HK-2 (cell line): ENCODE measurements around the gene ARID1A.
"Not testable (repeated sequence)": the region's sequence is repeated elsewhere in the genome, so short reads cannot be mapped to it uniquely, and the experiment has no call there.

ENCODE experiments used
- DNase-seq: peaks from one replicate; pipeline ENCODE4 v3.0.0-alpha.2; 2018; ENCODE audit not compliant: unreplicated experiment

The ARID1A gene

GRCh38 chr1:26697978-26698849 is 2.4 kb downstream of the ARID1A start:
- DNase-seq = peak; percentile 45

GRCh38 chr1:26700711-26701110 is 4.9 kb downstream of the ARID1A start:
- no peak for DNase-seq

- DNase-seq = no peak
These were observed 5.6 kb downstream of the ARID1A start for GRCh38 chr1:26701266-26701994.

- no peak for DNase-seq
These were observed 6.3 kb downstream of the ARID1A start for GRCh38 chr1:26701995-26702679.

GRCh38 chr1:26702680-26703038 is 6.8 kb downstream of the ARID1A start:
- no peak for DNase-seq

DNA sequence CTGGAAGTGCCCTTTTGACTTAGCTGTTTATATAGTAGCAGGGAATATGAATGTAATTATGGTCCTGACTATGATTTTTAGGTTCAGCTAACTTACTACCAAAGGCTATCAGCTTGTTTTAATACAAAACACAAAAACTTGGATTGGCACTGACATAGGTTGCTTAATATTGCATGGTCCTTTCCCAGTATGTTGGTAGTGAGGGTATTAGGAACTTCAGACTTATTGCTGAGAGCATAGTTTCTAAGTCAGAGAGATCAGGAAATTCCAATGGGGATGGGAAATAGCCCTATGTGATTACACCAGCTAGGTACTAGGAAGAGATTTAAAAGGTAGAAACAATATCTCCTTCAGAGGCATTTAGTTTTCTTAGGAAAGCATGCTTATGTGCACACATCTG is 7.7 kb downstream of the ARID1A start:
- no peak for DNase-seq

GRCh38 chr1:26704629-26705028 is 8.8 kb downstream of the ARID1A start:
- DNase-seq = no peak

DNA sequence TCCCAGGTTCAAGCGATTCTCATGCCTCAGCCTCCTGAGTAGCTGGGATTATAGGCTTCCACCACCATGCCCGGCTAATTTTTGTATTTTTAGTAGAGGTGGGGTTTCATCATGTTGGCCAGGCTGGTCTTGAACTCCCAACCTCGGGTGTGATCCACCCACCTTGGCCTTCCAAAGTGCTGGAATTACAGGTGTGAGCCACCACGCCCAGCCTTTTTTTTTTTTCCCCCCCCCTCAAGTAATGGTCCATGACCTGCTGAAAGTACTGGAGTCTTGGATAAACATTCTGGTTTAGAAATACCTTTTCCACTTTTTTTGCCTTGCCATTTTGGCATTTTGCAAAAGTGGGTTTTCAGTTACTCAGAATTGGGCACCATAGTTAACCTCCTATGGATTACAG is 9.4 kb downstream of the ARID1A start:
- DNase-seq = not testable (repeated sequence)

DNA sequence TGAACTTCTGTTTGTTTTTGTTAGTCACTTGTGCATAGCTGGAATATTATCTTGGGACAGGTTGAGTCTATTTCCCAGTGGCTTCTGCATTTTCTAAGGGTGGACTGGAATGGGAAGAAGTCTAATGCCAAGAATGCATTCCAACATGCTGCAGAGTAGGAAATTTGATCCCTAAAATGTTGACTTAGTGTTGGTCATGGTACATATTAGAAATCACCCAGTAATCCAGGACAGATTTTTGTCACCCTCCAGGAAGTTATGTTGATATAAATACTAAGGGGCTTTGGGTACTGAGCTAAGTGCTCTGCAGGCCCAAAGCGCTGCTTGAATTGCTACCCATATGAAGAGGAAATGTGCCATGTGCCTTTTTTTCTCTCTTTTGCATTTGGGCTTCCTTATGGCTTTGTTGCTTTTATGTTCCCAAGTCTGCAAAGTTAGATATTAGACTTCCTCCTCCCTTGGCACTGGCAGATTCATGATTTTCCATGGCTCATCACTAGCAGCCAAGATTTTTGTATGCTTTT is 10.0 kb downstream of the ARID1A start:
- no peak for DNase-seq

GRCh38 chr1:26706315-26706714 is 10.5 kb downstream of the ARID1A start:
- no peak for DNase-seq

GRCh38 chr1:26710811-26711210 is 15.0 kb downstream of the ARID1A start:
- DNase-seq = no peak

DNA sequence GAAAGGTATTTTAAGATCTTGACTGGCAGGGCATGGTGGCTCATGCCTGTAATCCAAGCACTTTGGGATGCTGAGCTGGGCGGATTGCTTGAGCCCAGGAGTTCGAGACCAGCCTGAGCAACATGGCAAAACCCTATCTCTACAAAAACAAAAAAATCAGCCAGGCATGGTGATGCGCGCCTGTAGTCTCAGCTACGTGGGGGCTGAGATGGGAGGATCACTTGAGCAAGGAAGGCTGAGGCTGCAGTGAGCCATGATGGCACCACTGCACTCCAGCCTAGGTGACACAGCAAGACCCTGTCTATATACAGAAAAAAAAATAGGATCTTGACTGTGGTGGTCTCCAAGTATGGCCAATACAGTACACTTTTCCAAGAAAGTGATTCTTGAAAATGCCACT is 16.0 kb downstream of the ARID1A start:
- DNase-seq = no peak

GRCh38 chr1:26717017-26717491 is 21.2 kb downstream of the ARID1A start:
- no peak for DNase-seq

DNA sequence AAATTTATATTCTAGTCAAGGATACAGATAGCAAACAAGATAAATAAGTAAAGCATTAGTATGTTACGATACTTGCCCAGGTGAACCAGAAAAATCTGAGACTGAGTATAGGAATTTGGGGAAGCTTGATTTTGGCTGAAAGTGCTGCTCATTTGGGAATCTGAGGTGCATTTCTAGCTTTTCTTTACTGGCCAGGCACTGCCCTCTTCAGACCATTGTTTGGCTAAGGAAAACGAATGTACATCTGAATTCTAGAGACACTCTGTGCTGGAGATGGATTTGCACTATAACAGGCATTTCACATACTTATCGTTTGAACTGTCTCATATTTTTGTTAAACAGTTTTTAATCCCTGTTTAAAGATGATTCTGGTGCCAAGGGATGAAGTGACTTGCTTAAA is 23.4 kb downstream of the ARID1A start:
- DNase-seq = no peak

GRCh38 chr1:26721669-26722355 is 26.0 kb downstream of the ARID1A start:
- no peak for DNase-seq

- peak; percentile 80 for DNase-seq
These were observed 27.5 kb downstream of the ARID1A start for GRCh38 chr1:26723013-26723991.

DNA sequence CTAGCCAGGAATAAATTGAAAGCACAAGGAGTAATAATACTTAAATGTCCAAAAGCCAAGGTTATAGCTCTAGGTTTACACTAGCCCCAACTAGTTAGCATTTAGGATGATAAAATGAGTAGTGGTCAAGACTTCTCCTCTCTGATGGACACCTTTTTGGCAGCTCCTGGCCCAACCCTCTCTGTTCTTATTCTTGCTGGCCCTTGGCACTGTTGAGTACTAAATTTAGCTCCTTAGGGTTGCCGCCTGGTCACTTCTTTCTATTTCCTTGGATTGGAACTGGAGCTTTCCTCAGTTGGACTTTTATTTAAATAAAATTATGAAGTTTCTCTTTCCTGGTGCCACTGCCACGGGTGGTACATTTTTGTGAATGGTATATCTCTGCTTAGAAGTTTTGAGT is 28.3 kb downstream of the ARID1A start:
- DNase-seq = no peak

DNA sequence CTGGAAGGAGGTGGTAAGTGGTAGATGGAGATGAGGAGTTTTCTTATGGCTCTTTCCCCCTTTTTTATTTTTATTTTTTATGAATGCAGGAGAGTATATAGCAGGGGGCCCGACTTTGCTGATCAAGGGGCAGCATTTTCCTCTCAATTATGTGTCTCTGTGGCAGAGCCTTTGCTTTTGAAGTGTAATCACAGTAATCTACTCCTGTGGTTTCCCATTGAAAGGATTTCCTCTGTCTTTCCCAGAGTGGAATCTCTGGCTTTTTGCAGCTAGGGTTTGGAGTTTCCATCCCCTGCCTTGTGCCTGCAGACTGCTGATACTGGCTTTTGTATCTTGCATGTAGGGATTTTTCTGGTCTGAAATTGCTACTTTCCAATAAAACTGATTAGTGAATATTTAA is 29.1 kb downstream of the ARID1A start:
- no peak for DNase-seq

- DNase-seq = not testable (repeated sequence)
These were observed 30.1 kb downstream of the ARID1A start for GRCh38 chr1:26725904-26726303.

DNA sequence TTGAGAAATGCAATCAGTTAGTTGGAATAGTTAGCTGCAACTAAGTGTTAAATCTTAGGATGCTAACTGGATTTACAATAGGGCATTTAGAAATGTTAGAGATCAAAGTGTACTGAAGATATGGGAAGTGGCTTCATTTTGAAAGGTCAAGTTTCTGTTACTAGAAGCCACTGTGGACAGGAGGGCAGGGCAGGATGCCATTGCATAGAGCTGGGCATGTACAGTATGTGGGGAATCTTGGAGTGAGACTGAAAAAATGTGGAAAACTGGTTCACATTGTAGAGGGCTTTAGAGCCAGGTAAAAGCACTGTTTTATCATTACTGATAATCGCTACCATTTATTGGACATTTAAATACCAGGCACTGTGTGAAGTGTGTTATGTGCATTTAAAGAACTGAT is 31.0 kb downstream of the ARID1A start:
- DNase-seq = no peak
